Neural cell (in vitro differentiated cells): Measurements from ENCODE around the gene MYO1D. TPM values are rescaled to one million over a fixed set of nuclear protein-coding genes. Genes with fewer than 3 reads are reported as not detected.

ENCODE experiments used
- H2AFZ ChIP-seq: fragments of 200-600, 300-800 bp; sonication (generic), shearing (Covaris generic); 2 replicates; pipeline ENCODE4 v1.6.0; 2014; ENCODE audit warnings: low read depth, mild to moderate bottlenecking, antibody characterized with exemption, low read length, moderate library complexity
- H3F3A ChIP-seq: fragments of 200-600 bp; shearing (Covaris generic); 2 replicates; pipeline ENCODE4 v1.6.1; 2016; ENCODE audit warnings: mild to moderate bottlenecking, moderate library complexity, mixed read lengths, antibody characterized with exemption, low read length; ENCODE audit not compliant: insufficient read depth, poor library complexity, severe bottlenecking
- H3K27ac ChIP-seq: fragments of 200-600, 300-800 bp; sonication (generic), shearing (Covaris generic); 2 replicates; pipeline ENCODE4 v1.5.1; 2014; ENCODE audit warnings: mild to moderate bottlenecking, low read length, moderate library complexity
- H3K27me3 ChIP-seq: fragments of 300-800, 200-600 bp; sonication (generic), shearing (Covaris generic); 2 replicates; pipeline ENCODE4 v1.6.0; 2014; ENCODE audit warnings: mild to moderate bottlenecking, low read depth, low read length, moderate library complexity; ENCODE audit not compliant: insufficient read depth
- H3K36me3 ChIP-seq: fragments of 300-800, 200-600 bp; sonication (generic), shearing (Covaris generic); 2 replicates; pipeline ENCODE4 v1.5.1; 2014; ENCODE audit warnings: mild to moderate bottlenecking, antibody characterized with exemption, low read length, moderate library complexity; ENCODE audit not compliant: insufficient read depth
- H3K4me2 ChIP-seq: fragments of 300-800, 200-600 bp; sonication (generic), shearing (Covaris generic); 2 replicates; pipeline ENCODE4 v1.6.0; 2014; ENCODE audit warnings: mild to moderate bottlenecking, low read length
- H3K4me3 ChIP-seq: fragments of 300-800, 200-600 bp; sonication (generic), shearing (Covaris generic); 2 replicates; pipeline ENCODE4 v1.5.1; 2014; ENCODE audit warnings: mild to moderate bottlenecking, low read length, moderate library complexity
- H3K79me2 ChIP-seq: fragments of 200-600 bp; shearing (Covaris generic); replicated peaks from 2 replicates; pipeline ENCODE4 v1.6.0; 2014; ENCODE audit warnings: mild to moderate bottlenecking, low read length, moderate library complexity; ENCODE audit not compliant: insufficient read depth
- H3K9ac ChIP-seq: fragments of 300-800, 200-600 bp; sonication (generic), shearing (Covaris generic); 2 replicates; pipeline ENCODE4 v1.6.1; 2016; ENCODE audit warnings: mild to moderate bottlenecking, low read length, mixed read lengths
- H3K9me2 ChIP-seq: fragments of 200-600 bp; shearing (Covaris generic); 2 replicates; pipeline ENCODE4 v1.6.1; 2016; ENCODE audit warnings: mild to moderate bottlenecking, low read length, mixed read lengths; ENCODE audit not compliant: insufficient read depth
- H3K9me3 ChIP-seq: fragments of 200-600, 300-800 bp; sonication (generic), shearing (Covaris generic); 2 replicates; pipeline ENCODE4 v1.6.1; 2016; ENCODE audit warnings: mild to moderate bottlenecking, mixed run types, low read length, moderate library complexity, mixed read lengths
- H4K20me1 ChIP-seq: fragments of 200-600 bp; shearing (Covaris generic); 2 replicates; pipeline ENCODE4 v1.6.1; 2016; ENCODE audit warnings: mild to moderate bottlenecking, mixed run types; ENCODE audit not compliant: insufficient read depth
- CTCF ChIP-seq: fragments of 450-650 bp; IDR thresholded peaks from 2 replicates; pipeline ENCODE4 v1.5.1; 2014; ENCODE audit warnings: antibody characterized with exemption, mild to moderate bottlenecking, moderate library complexity; ENCODE audit not compliant: poor library complexity, severe bottlenecking
- EP300 ChIP-seq: fragments of 450-650 bp; conservative IDR thresholded peaks from 2 replicates; pipeline ENCODE4 v1.6.1; 2014; ENCODE audit warnings: antibody characterized with exemption, mild to moderate bottlenecking, moderate library complexity; ENCODE audit not compliant: poor library complexity, severe bottlenecking
- EZH2 ChIP-seq: fragments of 200-600, 300-800 bp; shearing (Covaris generic), sonication (generic); IDR thresholded peaks from 2 replicates; pipeline ENCODE4 v1.6.1; 2014; ENCODE audit warnings: antibody characterized with exemption, low read length, borderline replicate concordance, mild to moderate bottlenecking; ENCODE audit not compliant: insufficient read depth, poor library complexity, severe bottlenecking
- MXI1 ChIP-seq: fragments of 450-650 bp; conservative IDR thresholded peaks from 2 replicates; pipeline ENCODE4 v1.6.1; 2014; ENCODE audit warnings: antibody characterized with exemption, mild to moderate bottlenecking; ENCODE audit not compliant: poor library complexity, severe bottlenecking
- POLR2AphosphoS5 ChIP-seq: IDR thresholded peaks from 2 replicates; pipeline ENCODE4 v1.6.1; 2012
- RAD21 ChIP-seq: fragments of 450-650 bp; conservative IDR thresholded peaks from 2 replicates; pipeline ENCODE4 v1.6.1; 2014; ENCODE audit warnings: antibody characterized with exemption, mild to moderate bottlenecking, moderate library complexity
- REST ChIP-seq: IDR thresholded peaks from 2 replicates; pipeline ENCODE4 v1.6.1; 2012; ENCODE audit warnings: borderline replicate concordance
- SMC3 ChIP-seq: fragments of 450-650 bp; conservative IDR thresholded peaks from 2 replicates; pipeline ENCODE4 v1.6.1; 2014; ENCODE audit warnings: antibody characterized with exemption, mild to moderate bottlenecking, moderate library complexity; ENCODE audit not compliant: poor library complexity
- TAF1 ChIP-seq: IDR thresholded peaks from 2 replicates; pipeline ENCODE4 v1.6.1; 2012; ENCODE audit warnings: low read depth
- polyA plus RNA-seq: library from polyadenylated mRNA; depleted of rRNA; stranded (reverse); fragments of >200 nt; gene quantifications from 2 replicates; pipeline ENCODE4 v1.2.3, GENCODE V29; 2014

Gene MYO1D
- polyA plus RNA-seq, 1 donor from 2014 or later = 10.7 TPM

- no peaks in the 10 kb centered on the region for H4K20me1 ChIP-seq
- H3K4me2 ChIP-seq = no peak overlapping the region
- no peaks in the 10 kb centered on the region for H3F3A ChIP-seq
- H3K9me3 ChIP-seq = no peaks in the 10 kb centered on the region
- H3K27me3 ChIP-seq = no peaks in the 10 kb centered on the region
- no peak overlapping the region for H2AFZ ChIP-seq
- no peak overlapping the region for H3K4me3 ChIP-seq
- no peak for TF ChIP-seq REST
- no peak for TF ChIP-seq EZH2
- no peak for TF ChIP-seq TAF1
- TF ChIP-seq MXI1 = no peak
- no peak for TF ChIP-seq POLR2AphosphoS5
- TF ChIP-seq CTCF = no peak
- TF ChIP-seq RAD21 = no peak
- TF ChIP-seq SMC3 = no peak
- TF ChIP-seq EP300 = no peak
- no peaks in the 10 kb centered on the region for H3K79me2 ChIP-seq
- no peak overlapping the region for H3K27ac ChIP-seq
- no peaks in the 10 kb centered on the region for H3K9me2 ChIP-seq
- H3K36me3 ChIP-seq = no peaks in the 10 kb centered on the region
- no peak overlapping the region for H3K9ac ChIP-seq
Measured at GRCh38 chr17:32833076-32833475, 43.8 kb downstream of the MYO1D start.

- Histone ChIP-seq H3K9me3 (no peaks in the 10 kb centered on the region), H3K27ac (no peak overlapping the region), H2AFZ (no peak overlapping the region), H3K36me3 (no peaks in the 10 kb centered on the region), H3K9me2 (no peaks in the 10 kb centered on the region), H4K20me1 (no peaks in the 10 kb centered on the region), H3F3A (no peaks in the 10 kb centered on the region), H3K27me3 (no peaks in the 10 kb centered on the region), H3K4me2 (no peak overlapping the region), H3K9ac (no peak overlapping the region), H3K79me2 (no peaks in the 10 kb centered on the region), H3K4me3 (no peak overlapping the region)
- TF ChIP-seq REST (no peak), POLR2AphosphoS5 (no peak), RAD21 (no peak), TAF1 (no peak), EP300 (no peak), CTCF (no peak), EZH2 (no peak), MXI1 (no peak), SMC3 (no peak)
Measured at GRCh38 chr17:32831627-32832243, 45.2 kb downstream of the MYO1D start.
